Panc1 (cell line): ENCODE data around the gene BACE2. TPM values are rescaled to one million over a fixed set of nuclear protein-coding genes. Genes with fewer than 3 reads are reported as not detected.

Experiments
- ATAC-seq: fragments of 200-7000 bp; cut with Tn5 transposase; 2 replicates; pipeline ENCODE4 v1.9.1; 2020; ENCODE audit warnings: mild to moderate bottlenecking, moderate library complexity
- BruUV-seq: library from RNA; stranded (reverse); fragments of 400-500 nt; replicated peaks from 2 replicates; lab custom pipeline; 2021; lab: Mats Ljungman, UMichigan
- CTCF ChIA-PET: fragments of 300-600 bp; sonication (Branson Sonifier 250); formaldehyde crosslinking; loops from one replicate; lab custom pipeline; 2022; ENCODE audit warnings: antibody characterized with exemption; lab: Charles Lee
- POLR2A ChIA-PET: fragments of 300-600 bp; sonication (Branson Sonifier 250); formaldehyde crosslinking; loops from one replicate; lab custom pipeline; 2022; ENCODE audit warnings: antibody characterized with exemption; lab: Charles Lee
- DNase-seq: peaks from one replicate; pipeline ENCODE4 v3.0.0-alpha.2; 2010; ENCODE audit warnings: low read depth, low spot score
- H3K27ac ChIP-seq: 2 replicates; pipeline ENCODE4 v1.5.1; 2011; ENCODE audit warnings: mild to moderate bottlenecking, low read length, inconsistent platforms
- H3K27me3 ChIP-seq: fragments of 200-500 bp; sonication (Bioruptor generic); 2 replicates; pipeline ENCODE4 v1.6.0; 2014; ENCODE audit warnings: low read length, inconsistent platforms; ENCODE audit not compliant: control insufficient read depth, insufficient read depth
- H3K36me3 ChIP-seq: fragments of 200-500 bp; sonication (Bioruptor generic); 2 replicates; pipeline ENCODE4 v1.5.1; 2014; ENCODE audit warnings: inconsistent platforms, mild to moderate bottlenecking, low read length, moderate library complexity; ENCODE audit not compliant: control insufficient read depth, insufficient read depth
- H3K4me1 ChIP-seq: 2 replicates; pipeline ENCODE4 v1.5.1; 2011; ENCODE audit warnings: inconsistent platforms, mild to moderate bottlenecking, low read length, moderate library complexity; ENCODE audit not compliant: control insufficient read depth, insufficient read depth
- H3K4me3 ChIP-seq, 2 experiments: 2 replicates each; pipeline ENCODE4 v1.5.1; 2011 to 2012; ENCODE audit warnings: low read depth in 2 of 2, low read length in 2 of 2, mild to moderate bottlenecking in 2 of 2, inconsistent platforms in 1 of 2, moderate library complexity in 1 of 2
- H3K9me3 ChIP-seq: fragments of 200-500 bp; sonication (Bioruptor generic); 2 replicates; pipeline ENCODE4 v1.5.1; 2014; ENCODE audit warnings: low read depth, mild to moderate bottlenecking, inconsistent platforms, low read length, moderate library complexity; ENCODE audit not compliant: control insufficient read depth, insufficient read depth
- POLR2AphosphoS5 ChIP-seq: IDR thresholded peaks from 2 replicates; pipeline ENCODE4 v1.6.1; 2012; ENCODE audit warnings: mild to moderate bottlenecking, low read depth, low read length, moderate library complexity
- SIN3A ChIP-seq: IDR thresholded peaks from 2 replicates; pipeline ENCODE4 v1.6.1; 2012; ENCODE audit warnings: low read depth, mild to moderate bottlenecking, low read length, moderate library complexity, borderline replicate concordance; ENCODE audit not compliant: insufficient read depth
- TCF7L2 ChIP-seq: IDR thresholded peaks from 2 replicates; pipeline ENCODE4 v1.6.1; 2011; ENCODE audit warnings: mild to moderate bottlenecking, low read depth, low read length, inconsistent platforms
- in situ Hi-C: cut with HindIII; loops from 2 replicates; pipeline ENCODE4 v1.10.0; 2016; ENCODE audit warnings: low sequenced_read_pairs, low pct_unique_long_range_greater_than_20kb
- intact Hi-C: fragments of 100-400 bp; cut with micrococcal nuclease; formaldehyde crosslinking; loops from one replicate; pipeline ENCODE4 v1.10.0; 2022; ENCODE audit not compliant: unreplicated experiment
- total RNA-seq: library from RNA; stranded (reverse); gene quantifications from one replicate; pipeline ENCODE4 v1.2.1, GENCODE V29; 2021; ENCODE audit not compliant: unreplicated experiment
- TF ChIP-seq, protein P1 (sequence below), 2 experiments: IDR thresholded peaks; 2 replicates each; pipeline ENCODE4 v1.6.1; 2011 to 2012; ENCODE audit warnings: low read depth in 2 of 2, control low read depth in 1 of 2, low read length in 1 of 2, mild to moderate bottlenecking in 1 of 2, moderate library complexity in 1 of 2; ENCODE audit not compliant: insufficient read depth in 1 of 2
- TF ChIP-seq, protein P2 (sequence below): fragments of 450-650 bp; IDR thresholded peaks from 2 replicates; pipeline ENCODE4 v1.5.1; 2017; ENCODE audit warnings: mild to moderate bottlenecking

BACE2 gene
- total RNA-seq, 1 experiment from 2014 or later: 16.3 TPM

DNA sequence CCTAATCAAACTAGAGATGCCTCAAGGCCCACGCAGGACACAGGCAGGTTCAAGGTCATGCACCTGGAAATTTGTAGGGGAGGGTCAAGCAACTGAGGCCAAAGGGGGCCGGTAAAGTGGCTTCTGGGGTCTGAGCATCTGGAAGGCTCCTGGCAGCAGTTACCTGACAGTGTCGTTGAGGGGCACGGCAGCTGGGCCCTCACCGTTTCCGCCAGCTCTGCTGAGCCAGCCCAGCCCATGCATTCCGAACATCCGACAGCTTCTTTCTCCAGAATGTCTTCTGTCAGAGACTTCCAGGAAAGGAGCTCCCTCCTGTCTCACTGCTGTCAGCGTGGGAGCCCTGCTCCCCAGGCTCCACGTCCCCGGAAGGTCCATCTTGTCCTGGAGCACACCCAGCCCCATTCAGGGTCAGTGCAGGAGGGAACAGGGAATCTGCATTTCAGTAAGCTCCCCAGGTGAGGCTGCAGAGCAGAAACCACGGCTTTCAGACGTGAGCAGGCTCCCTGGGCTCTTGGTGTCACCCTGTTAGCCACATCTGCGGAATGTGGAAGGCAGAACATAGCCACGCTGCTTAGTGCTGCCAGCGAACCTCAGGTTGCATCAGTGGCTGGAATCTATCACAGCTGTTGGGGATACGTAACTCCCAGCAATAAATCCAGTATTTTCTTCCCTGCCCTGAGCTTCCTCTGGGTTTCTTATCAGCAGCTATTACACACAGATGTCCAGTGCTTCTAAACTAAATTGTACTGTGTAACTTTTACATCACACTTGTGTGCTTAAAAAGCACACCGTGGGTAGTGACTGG lies 112.4 kb downstream of the BACE2 start:
- peaks cover 3% of the 10 kb centered on the region; the same call in 1 of the 2 replicates for H3K27me3 ChIP-seq
- DNase-seq (no peak), ATAC-seq (no peak)
- H3K9me3 ChIP-seq: no peaks in the 10 kb centered on the region
- no TSS peak for BruUV-seq
- in situ Hi-C loops (no loop called here), intact Hi-C loops (loop anchor here (5.0 kb wide), 2 partner anchors 77 to 182 kb away; no protein-coding TSS in a partner anchor)
- TF ChIP-seq, protein P1, sequence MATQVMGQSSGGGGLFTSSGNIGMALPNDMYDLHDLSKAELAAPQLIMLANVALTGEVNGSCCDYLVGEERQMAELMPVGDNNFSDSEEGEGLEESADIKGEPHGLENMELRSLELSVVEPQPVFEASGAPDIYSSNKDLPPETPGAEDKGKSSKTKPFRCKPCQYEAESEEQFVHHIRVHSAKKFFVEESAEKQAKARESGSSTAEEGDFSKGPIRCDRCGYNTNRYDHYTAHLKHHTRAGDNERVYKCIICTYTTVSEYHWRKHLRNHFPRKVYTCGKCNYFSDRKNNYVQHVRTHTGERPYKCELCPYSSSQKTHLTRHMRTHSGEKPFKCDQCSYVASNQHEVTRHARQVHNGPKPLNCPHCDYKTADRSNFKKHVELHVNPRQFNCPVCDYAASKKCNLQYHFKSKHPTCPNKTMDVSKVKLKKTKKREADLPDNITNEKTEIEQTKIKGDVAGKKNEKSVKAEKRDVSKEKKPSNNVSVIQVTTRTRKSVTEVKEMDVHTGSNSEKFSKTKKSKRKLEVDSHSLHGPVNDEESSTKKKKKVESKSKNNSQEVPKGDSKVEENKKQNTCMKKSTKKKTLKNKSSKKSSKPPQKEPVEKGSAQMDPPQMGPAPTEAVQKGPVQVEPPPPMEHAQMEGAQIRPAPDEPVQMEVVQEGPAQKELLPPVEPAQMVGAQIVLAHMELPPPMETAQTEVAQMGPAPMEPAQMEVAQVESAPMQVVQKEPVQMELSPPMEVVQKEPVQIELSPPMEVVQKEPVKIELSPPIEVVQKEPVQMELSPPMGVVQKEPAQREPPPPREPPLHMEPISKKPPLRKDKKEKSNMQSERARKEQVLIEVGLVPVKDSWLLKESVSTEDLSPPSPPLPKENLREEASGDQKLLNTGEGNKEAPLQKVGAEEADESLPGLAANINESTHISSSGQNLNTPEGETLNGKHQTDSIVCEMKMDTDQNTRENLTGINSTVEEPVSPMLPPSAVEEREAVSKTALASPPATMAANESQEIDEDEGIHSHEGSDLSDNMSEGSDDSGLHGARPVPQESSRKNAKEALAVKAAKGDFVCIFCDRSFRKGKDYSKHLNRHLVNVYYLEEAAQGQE (IDR thresholded peaks at IDR 0.05; ENCODE audit: insufficient read depth in 1 of 2, low read depth in 2 of 2, low read length in 1 of 2): no peak
- TF ChIP-seq POLR2AphosphoS5: no peak
- no peaks in the 10 kb centered on the region for H3K4me1 ChIP-seq
- H3K4me3 ChIP-seq: no peak overlapping the region
- no peaks in the 10 kb centered on the region for H3K36me3 ChIP-seq
- H3K27ac ChIP-seq: no peak overlapping the region
- CTCF ChIA-PET: interaction anchor here (0.6 to 1.5 kb wide), 2 partner anchors 80 to 306 kb away, joined by 4 to 5 read pairs; no protein-coding TSS in a partner anchor
- POLR2A ChIA-PET: interaction anchor here (0.6 kb wide), 1 partner anchor 8 kb away, joined by 4 read pairs; no protein-coding TSS in a partner anchor

DNA sequence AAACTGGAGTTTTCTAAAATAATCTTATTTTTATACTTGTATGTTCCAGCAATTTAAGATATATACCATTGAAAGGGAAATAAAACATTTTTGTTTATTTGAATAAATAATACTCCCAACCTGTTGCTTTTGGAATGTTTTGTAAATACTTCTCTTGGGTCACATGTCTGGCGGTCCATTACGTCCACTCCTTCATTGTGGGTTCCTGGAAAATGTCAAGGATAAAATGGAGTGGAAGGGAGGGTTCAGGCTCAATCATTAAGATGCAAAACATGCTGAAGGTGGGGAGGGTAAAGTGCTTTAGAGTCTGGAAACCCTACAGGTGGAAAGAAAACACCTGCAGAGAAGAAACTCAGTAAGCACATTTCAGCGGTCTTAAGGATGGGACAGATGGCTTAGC lies 114.5 kb downstream of the BACE2 start:
- no peak for ATAC-seq
- no peaks in the 10 kb centered on the region for H3K36me3 ChIP-seq
- intact Hi-C loops (loop anchor here (2.0 to 5.0 kb wide), 3 partner anchors 75 to 328 kb away; no protein-coding TSS in a partner anchor), in situ Hi-C loops (no loop called here)
- no peak for DNase-seq
- no peaks in the 10 kb centered on the region for H3K9me3 ChIP-seq
- no peak overlapping the region for H3K27ac ChIP-seq
- H3K27me3 ChIP-seq: peaks cover 3% of the 10 kb centered on the region; the same call in 1 of the 2 replicates
- no TSS peak for BruUV-seq
- ChIA-PET CTCF (interaction anchor here (0.6 to 2.0 kb wide), 8 partner anchors 8 to 534 kb away, joined by 3 to 16 read pairs (median 4); no protein-coding TSS in a partner anchor), POLR2A (interaction anchor here (0.5 to 0.7 kb wide), 2 partner anchors 137 to 166 kb away, joined by 3 read pairs; no protein-coding TSS in a partner anchor)
- no peak for TF ChIP-seq TCF7L2
- TF ChIP-seq, protein P1 (IDR thresholded peaks at IDR 0.05; ENCODE audit: insufficient read depth in 1 of 2, low read depth in 2 of 2, low read length in 1 of 2): no peak
- TF ChIP-seq, protein P2, sequence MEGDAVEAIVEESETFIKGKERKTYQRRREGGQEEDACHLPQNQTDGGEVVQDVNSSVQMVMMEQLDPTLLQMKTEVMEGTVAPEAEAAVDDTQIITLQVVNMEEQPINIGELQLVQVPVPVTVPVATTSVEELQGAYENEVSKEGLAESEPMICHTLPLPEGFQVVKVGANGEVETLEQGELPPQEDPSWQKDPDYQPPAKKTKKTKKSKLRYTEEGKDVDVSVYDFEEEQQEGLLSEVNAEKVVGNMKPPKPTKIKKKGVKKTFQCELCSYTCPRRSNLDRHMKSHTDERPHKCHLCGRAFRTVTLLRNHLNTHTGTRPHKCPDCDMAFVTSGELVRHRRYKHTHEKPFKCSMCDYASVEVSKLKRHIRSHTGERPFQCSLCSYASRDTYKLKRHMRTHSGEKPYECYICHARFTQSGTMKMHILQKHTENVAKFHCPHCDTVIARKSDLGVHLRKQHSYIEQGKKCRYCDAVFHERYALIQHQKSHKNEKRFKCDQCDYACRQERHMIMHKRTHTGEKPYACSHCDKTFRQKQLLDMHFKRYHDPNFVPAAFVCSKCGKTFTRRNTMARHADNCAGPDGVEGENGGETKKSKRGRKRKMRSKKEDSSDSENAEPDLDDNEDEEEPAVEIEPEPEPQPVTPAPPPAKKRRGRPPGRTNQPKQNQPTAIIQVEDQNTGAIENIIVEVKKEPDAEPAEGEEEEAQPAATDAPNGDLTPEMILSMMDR: no peak
- TF ChIP-seq SIN3A: no peak
- TF ChIP-seq POLR2AphosphoS5: no peak
- H3K4me1 ChIP-seq: no peaks in the 10 kb centered on the region
- H3K4me3 ChIP-seq: no peak overlapping the region
